HEK293 (cell line): ENCODE data around the gene MRRF.

Experiments
- CTCF ChIA-PET: fragments of 350-600 bp; formaldehyde crosslinking; extraction: SDS; loops from one replicate; lab custom pipeline; 2021; ENCODE audit warnings: antibody characterized with exemption; lab: Yijun Ruan, JAX
- POLR2A ChIA-PET: fragments of 300-600 bp; formaldehyde crosslinking; extraction: SDS; loops from one replicate; lab custom pipeline; 2020; ENCODE audit warnings: antibody characterized with exemption, inconsistent platforms; lab: Yijun Ruan, JAX
- H3K27ac ChIP-seq: fragments of 200-500 bp; sonication (Bioruptor generic); 2 replicates; pipeline ENCODE4 v1.5.1; 2014; ENCODE audit warnings: low read depth, low read length, control low read depth, inconsistent platforms; ENCODE audit errors: extremely low read depth
- H3K36me3 ChIP-seq, 2 experiments: fragments of 200-500 bp in 1 of 2; sonication (Bioruptor generic) in 1 of 2; 1 replicate in 1 of 2; 2 replicates in 1 of 2; pipeline ENCODE4 v1.5.1; 2014 to 2017; ENCODE audit warnings: inconsistent platforms in 2 of 2, low read length in 2 of 2; ENCODE audit not compliant: control insufficient read depth in 2 of 2, insufficient read depth in 1 of 2
- H3K4me1 ChIP-seq: fragments of 200-500 bp; sonication (Bioruptor generic); 2 replicates; pipeline ENCODE4 v1.5.1; 2014; ENCODE audit warnings: mild to moderate bottlenecking, low read length, inconsistent platforms; ENCODE audit not compliant: control insufficient read depth, insufficient read depth
- H3K4me3 ChIP-seq: 2 replicates; pipeline ENCODE4 v1.5.1; 2011; ENCODE audit warnings: low read depth, mild to moderate bottlenecking, control low read depth, low read length, moderate library complexity
- H3K9me3 ChIP-seq: fragments of 200-500 bp; sonication (Bioruptor generic); 2 replicates; pipeline ENCODE4 v1.5.1; 2014; ENCODE audit warnings: low read depth, low read length, inconsistent platforms; ENCODE audit not compliant: control insufficient read depth, insufficient read depth
- ATF2 ChIP-seq: fragments of 450-650 bp; formaldehyde crosslinking; IDR thresholded peaks from 2 replicates; pipeline ENCODE4 v1.5.1; 2016; ENCODE audit warnings: missing biosample characterization, missing genetic modification characterization, low read depth
- HIC1 ChIP-seq: fragments of 450-650 bp; formaldehyde crosslinking; IDR thresholded peaks from 2 replicates; pipeline ENCODE4 v1.5.1; 2016; ENCODE audit warnings: missing biosample characterization, missing genetic modification characterization
- KLF1 ChIP-seq: fragments of 450-650 bp; formaldehyde crosslinking; IDR thresholded peaks from 2 replicates; pipeline ENCODE4 v1.5.1; 2016; ENCODE audit warnings: missing biosample characterization, missing genetic modification characterization
- KLF10 ChIP-seq: fragments of 450-650 bp; IDR thresholded peaks from 2 replicates; pipeline ENCODE4 v1.5.1; 2018; ENCODE audit warnings: missing biosample characterization, mild to moderate bottlenecking, missing genetic modification characterization
- SETDB1 ChIP-seq: IDR thresholded peaks from one replicate; pipeline ENCODE4 v1.6.1; 2017; ENCODE audit warnings: mild to moderate bottlenecking, low read length, moderate library complexity, mixed read lengths; ENCODE audit not compliant: insufficient read length
- SP7 ChIP-seq: fragments of 450-650 bp; formaldehyde crosslinking; IDR thresholded peaks from 2 replicates; pipeline ENCODE4 v1.5.1; 2016; ENCODE audit warnings: missing biosample characterization, missing genetic modification characterization
- TRIM28 ChIP-seq: IDR thresholded peaks from 2 replicates; pipeline ENCODE4 v1.6.1; 2011; ENCODE audit warnings: low read length, control low read depth, borderline replicate concordance
- ZBTB17 ChIP-seq: fragments of 450-650 bp; formaldehyde crosslinking; IDR thresholded peaks from 2 replicates; pipeline ENCODE4 v1.5.1; 2016; ENCODE audit warnings: missing biosample characterization, missing genetic modification characterization
- ZBTB7A ChIP-seq: fragments of 450-650 bp; formaldehyde crosslinking; IDR thresholded peaks from 2 replicates; pipeline ENCODE4 v1.5.1; 2016; ENCODE audit warnings: low read depth, missing biosample characterization, missing genetic modification characterization
- ZEB2 ChIP-seq: fragments of 450-650 bp; formaldehyde crosslinking; IDR thresholded peaks from 2 replicates; pipeline ENCODE4 v1.5.1; 2016; ENCODE audit warnings: missing biosample characterization, missing genetic modification characterization
- ZNF146 ChIP-seq: fragments of 450-650 bp; formaldehyde crosslinking; IDR thresholded peaks from 2 replicates; pipeline ENCODE4 v1.5.1; 2016; ENCODE audit warnings: missing biosample characterization, missing genetic modification characterization
- ZNF169 ChIP-seq: fragments of 450-650 bp; formaldehyde crosslinking; IDR thresholded peaks from 2 replicates; pipeline ENCODE4 v1.5.1; 2016; ENCODE audit warnings: missing biosample characterization, missing genetic modification characterization
- ZNF248 ChIP-seq: fragments of 450-650 bp; formaldehyde crosslinking; IDR thresholded peaks from 2 replicates; pipeline ENCODE4 v1.5.1; 2017; ENCODE audit warnings: missing biosample characterization, missing genetic modification characterization
- ZNF354C ChIP-seq: fragments of 450-650 bp; formaldehyde crosslinking; IDR thresholded peaks from 2 replicates; pipeline ENCODE4 v1.5.1; 2016; ENCODE audit warnings: missing biosample characterization, missing genetic modification characterization, low read depth, borderline replicate concordance
- ZNF394 ChIP-seq: fragments of 450-650 bp; formaldehyde crosslinking; IDR thresholded peaks from 2 replicates; pipeline ENCODE4 v1.5.1; 2016; ENCODE audit warnings: missing biosample characterization, missing genetic modification characterization, mild to moderate bottlenecking, moderate library complexity, borderline replicate concordance
- ZNF510 ChIP-seq: fragments of 450-650 bp; formaldehyde crosslinking; IDR thresholded peaks from 2 replicates; pipeline ENCODE4 v1.5.1; 2018; ENCODE audit warnings: mild to moderate bottlenecking, missing genetic modification characterization, missing biosample characterization; ENCODE audit not compliant: insufficient replicate concordance
- ZNF518A ChIP-seq: fragments of 450-650 bp; formaldehyde crosslinking; conservative IDR thresholded peaks from 2 replicates; pipeline ENCODE4 v1.5.1; 2016; ENCODE audit warnings: low read depth, missing biosample characterization, missing genetic modification characterization
- ZNF596 ChIP-seq: fragments of 450-650 bp; IDR thresholded peaks from 2 replicates; pipeline ENCODE4 v1.5.0; 2018; ENCODE audit warnings: missing biosample characterization, mild to moderate bottlenecking, missing genetic modification characterization, moderate library complexity
- ZNF624 ChIP-seq: fragments of 450-650 bp; formaldehyde crosslinking; IDR thresholded peaks from 2 replicates; pipeline ENCODE4 v1.5.1; 2017; ENCODE audit warnings: missing biosample characterization, missing genetic modification characterization
- ZNF677 ChIP-seq: fragments of 450-650 bp; IDR thresholded peaks from 2 replicates; pipeline ENCODE4 v1.5.0; 2018; ENCODE audit warnings: missing biosample characterization, mild to moderate bottlenecking, missing genetic modification characterization, moderate library complexity

Gene MRRF

GRCh38 chr9:122226758-122227574 is 37.7 kb upstream of the MRRF start:
- CTCF ChIA-PET: interaction anchor here (0.7 kb wide), 1 partner anchor 284 kb away, joined by 4 read pairs; no protein-coding TSS in a partner anchor

More at GRCh38 chr9:122226758-122227574, 37.7 kb upstream of the MRRF start:
- Histone ChIP-seq H3K27ac (no peak overlapping the region), H3K36me3 (no peaks in the 10 kb centered on the region), H3K4me1 (no peaks in the 10 kb centered on the region)
- POLR2A ChIA-PET: no interaction called here
- TF ChIP-seq ZNF248 (tag by site-specific recombination): no peak
- no peak for TF ChIP-seq TRIM28
- no peak for TF ChIP-seq HIC1
- no peak for TF ChIP-seq ATF2
- TF ChIP-seq ZNF624 (tag by site-specific recombination): no peak
- TF ChIP-seq SP7 (tag by site-specific recombination): no peak
- no peak for TF ChIP-seq ZEB2 (tag by site-specific recombination)
- no peak for TF ChIP-seq ZNF510 (tag by site-specific recombination)
- no peak for TF ChIP-seq ZNF394
- no peak for TF ChIP-seq ZBTB17 (tag by site-specific recombination)
- no peak for TF ChIP-seq ZNF677
- TF ChIP-seq ZNF146 (tag by site-specific recombination): no peak
- TF ChIP-seq ZBTB7A: no peak
- TF ChIP-seq ZNF354C: no peak
- no peak for TF ChIP-seq ZNF596 (tag by site-specific recombination)
- no peak for TF ChIP-seq KLF1
- no peak for TF ChIP-seq ZNF518A
- TF ChIP-seq ZNF169: no peak
- no peak for TF ChIP-seq KLF10
- TF ChIP-seq SETDB1: no peak
- TF ChIP-seq, all 188 proteins: peak for 0
- Histone ChIP-seq H3K9me3 (no peaks in the 10 kb centered on the region), H3K4me3 (no peak overlapping the region)
